ENCODE measurements around the gene SLX4IP.

The SLX4IP gene

DNA sequence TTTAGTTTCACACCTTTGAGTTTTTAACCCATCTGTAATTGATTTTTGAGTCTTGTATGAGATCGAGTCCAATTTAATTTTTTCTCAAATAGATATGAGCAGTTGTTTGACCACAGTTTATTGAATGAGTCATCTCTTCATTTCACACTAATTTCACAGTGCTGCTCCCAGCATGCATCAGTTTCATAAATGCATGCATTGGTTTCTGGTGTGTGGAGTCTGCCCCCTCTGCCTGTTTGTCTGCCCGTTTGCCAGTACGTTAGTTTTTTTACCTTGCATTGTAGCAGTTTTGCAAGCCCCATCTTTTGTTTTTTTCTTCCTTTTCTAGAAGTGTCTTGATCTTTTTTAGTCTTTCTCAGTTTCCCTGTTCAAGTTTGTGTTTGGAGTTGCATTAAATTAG lies 11.9 kb downstream of the SLX4IP start:
- TF ChIP-seq CTCF (conservative IDR thresholded peaks at IDR 0.05; ENCODE audit: low read depth, low read length), result no peak
- Histone ChIP-seq H3K27ac (peak overlapping the region; percentile 90), H3K4me2 (peak overlapping the region; percentile 88), H3K79me2 (ENCODE audit: insufficient read depth, low read depth) (0 out of 2 replicates have a peak, but pooled peaks cover 4% of the 10 kb centered on the region), H3K4me3 (IDR thresholded peaks at IDR 0.05; ENCODE audit: insufficient read depth, low read depth, low read length) (no peak overlapping the region), H2AFZ (ENCODE audit: low read depth) (no peak overlapping the region), H3K36me3 (ENCODE audit: insufficient read depth) (no peaks in the 10 kb centered on the region), H4K20me1 (ENCODE audit: insufficient read depth) (no peaks in the 10 kb centered on the region), H3K9ac (peak overlapping the region; percentile 53; the same call in 1 of the 2 replicates), H3K4me1 (ENCODE audit: low read depth, poor library complexity, severe bottlenecking) (peaks cover 48% of the 10 kb centered on the region), H3K27me3 (ENCODE audit: insufficient read depth, low read depth) (no peaks in the 10 kb centered on the region)

GRCh38 chr20:10448270-10449156 lies 13.4 kb downstream of the SLX4IP start:
- no peaks in the 10 kb centered on the region for H4K20me1 ChIP-seq (ENCODE audit: insufficient read depth)
- no peaks in the 10 kb centered on the region for H3K36me3 ChIP-seq (ENCODE audit: insufficient read depth)
- H3K4me3 ChIP-seq (IDR thresholded peaks at IDR 0.05; ENCODE audit: insufficient read depth, low read depth, low read length), result no peak overlapping the region
- no peak overlapping the region for H3K9ac ChIP-seq
- 0 out of 2 replicates have a peak, but pooled peaks cover 4% of the 10 kb centered on the region for H3K79me2 ChIP-seq (ENCODE audit: insufficient read depth, low read depth)
- no peak overlapping the region for H2AFZ ChIP-seq (ENCODE audit: low read depth)
- H3K27ac ChIP-seq, result peak overlapping the region; percentile 90; the same call in 1 of the 2 replicates
- no peaks in the 10 kb centered on the region for H3K27me3 ChIP-seq (ENCODE audit: insufficient read depth, low read depth)
- peak overlapping the region; percentile 88; the same call in 1 of the 2 replicates for H3K4me2 ChIP-seq
- TF ChIP-seq CTCF (conservative IDR thresholded peaks at IDR 0.05; ENCODE audit: low read depth, low read length), result no peak
- peaks cover 58% of the 10 kb centered on the region for H3K4me1 ChIP-seq (ENCODE audit: low read depth, poor library complexity, severe bottlenecking)

DNA sequence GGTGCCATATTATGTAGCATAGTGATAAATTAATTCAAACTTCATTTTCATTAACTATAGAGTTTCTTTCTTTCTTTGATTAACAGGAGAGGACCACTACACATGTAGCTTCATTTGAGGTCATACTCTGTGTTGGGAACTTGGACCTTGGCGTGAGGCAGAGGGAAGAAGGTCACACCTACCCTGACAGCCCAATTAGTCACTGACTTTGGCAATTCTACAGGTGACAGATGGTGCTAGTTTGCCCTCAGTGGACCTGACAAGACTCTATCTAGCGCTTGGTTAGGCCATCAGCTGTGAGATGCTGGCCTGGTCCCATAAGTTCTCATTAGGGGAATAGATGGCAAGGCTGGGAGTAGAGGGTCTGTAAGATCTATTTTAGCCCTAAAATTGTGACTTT lies 14.2 kb downstream of the SLX4IP start:
- Histone ChIP-seq H3K4me3 (IDR thresholded peaks at IDR 0.05; ENCODE audit: insufficient read depth, low read depth, low read length) (no peak overlapping the region), H3K4me1 (ENCODE audit: low read depth, poor library complexity, severe bottlenecking) (peaks cover 66% of the 10 kb centered on the region), H3K36me3 (ENCODE audit: insufficient read depth) (no peaks in the 10 kb centered on the region), H2AFZ (ENCODE audit: low read depth) (no peak overlapping the region), H3K9ac (no peak overlapping the region), H3K79me2 (ENCODE audit: insufficient read depth, low read depth) (0 out of 2 replicates have a peak, but pooled peaks cover 4% of the 10 kb centered on the region), H3K27ac (no peak overlapping the region; the same call in 1 of the 2 replicates), H3K4me2 (no peak overlapping the region), H3K27me3 (ENCODE audit: insufficient read depth, low read depth) (no peaks in the 10 kb centered on the region), H4K20me1 (ENCODE audit: insufficient read depth) (no peaks in the 10 kb centered on the region)
- no peak for TF ChIP-seq CTCF (conservative IDR thresholded peaks at IDR 0.05; ENCODE audit: low read depth, low read length)

DNA sequence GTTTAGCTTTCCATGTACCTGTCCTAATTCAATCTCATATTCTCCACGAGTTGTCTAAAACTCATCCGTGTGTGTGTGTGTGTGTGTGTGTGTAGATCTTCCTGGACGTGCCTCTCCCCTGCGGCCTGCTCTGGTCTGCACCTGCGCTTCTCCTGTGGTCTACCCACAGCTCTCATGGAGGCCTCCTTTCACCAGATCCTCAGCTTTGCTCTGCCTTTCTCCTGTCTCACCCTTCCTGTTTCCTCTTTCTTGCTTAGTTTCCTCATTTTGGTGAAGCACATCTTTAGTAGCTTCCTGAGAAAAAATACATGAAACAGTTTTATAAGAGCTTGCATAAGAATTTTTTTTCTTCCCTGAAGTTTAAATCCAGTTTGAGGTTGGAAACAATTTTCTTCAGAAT lies 18.1 kb downstream of the SLX4IP start:
- no peak overlapping the region for H3K4me3 ChIP-seq (IDR thresholded peaks at IDR 0.05; ENCODE audit: insufficient read depth, low read depth, low read length)
- H3K79me2 ChIP-seq (ENCODE audit: insufficient read depth, low read depth), result peaks cover 11% of the 10 kb centered on the region; the same call in 1 of the 2 replicates

More for the DNA sequence above, 18.1 kb downstream of the SLX4IP start:
- no peak overlapping the region for H2AFZ ChIP-seq (ENCODE audit: low read depth)
- H3K4me1 ChIP-seq (ENCODE audit: low read depth, poor library complexity, severe bottlenecking), result peaks cover 51% of the 10 kb centered on the region
- no peak overlapping the region; the same call in 1 of the 2 replicates for H3K9ac ChIP-seq
- H3K36me3 ChIP-seq (ENCODE audit: insufficient read depth), result no peaks in the 10 kb centered on the region
- H3K27ac ChIP-seq, result peak overlapping the region; percentile 63
- no peak for TF ChIP-seq CTCF (conservative IDR thresholded peaks at IDR 0.05; ENCODE audit: low read depth, low read length)
- H3K4me2 ChIP-seq, result peak overlapping the region; percentile 66
- H4K20me1 ChIP-seq (ENCODE audit: insufficient read depth), result no peaks in the 10 kb centered on the region
- no peaks in the 10 kb centered on the region for H3K27me3 ChIP-seq (ENCODE audit: insufficient read depth, low read depth)

All from KMS-11 (cell line).